PC-3 (cell line): ENCODE measurements around the gene LMLN. TPM values are rescaled to one million over a fixed set of nuclear protein-coding genes. Genes with fewer than 3 reads are reported as not detected.

Source experiments
- ATAC-seq: fragments of 200-7000 bp; cut with Tn5 transposase; 2 replicates; pipeline ENCODE4 v1.9.1; 2020; ENCODE audit warnings: mild to moderate bottlenecking, moderate library complexity
- BruUV-seq: library from RNA; stranded (reverse); fragments of 400-500 nt; replicated peaks from 2 replicates; lab custom pipeline; 2021; lab: Mats Ljungman, UMichigan
- CTCF ChIA-PET: fragments of 300-600 bp; sonication (Branson Sonifier 250); formaldehyde crosslinking; loops from one replicate; lab custom pipeline; 2022; ENCODE audit warnings: antibody characterized with exemption; lab: Charles Lee
- POLR2A ChIA-PET: fragments of 300-600 bp; sonication (Branson Sonifier 250); formaldehyde crosslinking; loops from one replicate; lab custom pipeline; 2022; ENCODE audit warnings: antibody characterized with exemption; ENCODE audit not compliant: unreplicated experiment; lab: Charles Lee
- DNase-seq: peaks from one replicate; pipeline ENCODE4 v3.0.0-alpha.2; 2015
- H2AFZ ChIP-seq: fragments of 300-600 bp; sonication (generic); 2 replicates; pipeline ENCODE4 v1.6.0; 2016; ENCODE audit warnings: antibody characterized with exemption, low read length
- H3F3A ChIP-seq: fragments of 300-600 bp; sonication (generic); one replicate; pipeline ENCODE4 v1.6.0; 2017; ENCODE audit warnings: antibody characterized with exemption, low read length, control low read depth, mild to moderate bottlenecking; ENCODE audit not compliant: unreplicated experiment
- H3K27ac ChIP-seq: fragments of 300-600 bp; sonication (generic); 2 replicates; pipeline ENCODE4 v1.5.1; 2016; ENCODE audit warnings: mild to moderate bottlenecking, low read length
- H3K27me3 ChIP-seq: fragments of 300-600 bp; sonication (generic); 2 replicates; pipeline ENCODE4 v1.6.1; 2016; ENCODE audit warnings: low read length, mixed read lengths
- H3K36me3 ChIP-seq: fragments of 300-600 bp; sonication (generic); 2 replicates; pipeline ENCODE4 v1.6.1; 2016; ENCODE audit warnings: low read depth, mixed run types, low read length, mixed read lengths
- H3K4me1 ChIP-seq: fragments of 300-600 bp; sonication (generic); 2 replicates; pipeline ENCODE4 v1.5.1; 2016; ENCODE audit warnings: low read length; ENCODE audit not compliant: insufficient read depth
- H3K4me2 ChIP-seq: fragments of 300-600 bp; sonication (generic); 2 replicates; pipeline ENCODE4 v1.6.0; 2016; ENCODE audit warnings: low read length
- H3K4me3 ChIP-seq: fragments of 300-600 bp; sonication (generic); 2 replicates; pipeline ENCODE4 v1.5.1; 2016; ENCODE audit warnings: mild to moderate bottlenecking, low read length, mixed read lengths
- H3K79me2 ChIP-seq: fragments of 300-600 bp; sonication (generic); 2 replicates; pipeline ENCODE4 v1.6.1; 2017; ENCODE audit warnings: low read length, mixed read lengths
- H3K9ac ChIP-seq: fragments of 300-600 bp; sonication (generic); 2 replicates; pipeline ENCODE4 v1.6.0; 2016; ENCODE audit warnings: mild to moderate bottlenecking, low read length
- H3K9me2 ChIP-seq: fragments of 300-600 bp; sonication (generic); replicated peaks from 2 replicates; pipeline ENCODE4 v1.6.1; 2016; ENCODE audit warnings: mixed run types, low read length, mixed read lengths
- H3K9me3 ChIP-seq: fragments of 300-600 bp; sonication (generic); 2 replicates; pipeline ENCODE4 v1.6.1; 2016; ENCODE audit warnings: low read length, mixed read lengths
- H4K20me1 ChIP-seq: fragments of 300-600 bp; sonication (generic); 2 replicates; pipeline ENCODE4 v1.6.1; 2016; ENCODE audit warnings: low read length, mixed read lengths
- CTCF ChIP-seq: fragments of 300-600 bp; sonication (generic); conservative IDR thresholded peaks from 2 replicates; pipeline ENCODE4 v1.5.1; 2017; ENCODE audit warnings: antibody characterized with exemption, low read depth, mild to moderate bottlenecking, low read length
- EZH2 ChIP-seq: fragments of 300-600 bp; sonication (generic); IDR thresholded peaks from one replicate; pipeline ENCODE4 v1.6.1; 2017; ENCODE audit warnings: antibody characterized with exemption, mild to moderate bottlenecking, low read length; ENCODE audit not compliant: unreplicated experiment
- EZH2phosphoT487 ChIP-seq: fragments of 300-600 bp; sonication (generic); IDR thresholded peaks from 2 replicates; pipeline ENCODE4 v1.6.1; 2018; ENCODE audit warnings: mild to moderate bottlenecking, antibody characterized with exemption, low read length, borderline replicate concordance
- intact Hi-C: fragments of 100-400 bp; cut with micrococcal nuclease; formaldehyde crosslinking; loops from 2 replicates; pipeline ENCODE4 v1.9.0; 2023
- total RNA-seq: library from RNA; depleted of rRNA; stranded (reverse); fragments of >200 nt; gene quantifications from 2 replicates; pipeline ENCODE4 v1.2.3, GENCODE V29; 2014

LMLN gene
- total RNA-seq, 1 experiment from 2014 or later, result 3.7 TPM

GRCh38 chr3:198019115-198019514 lies 59.1 kb downstream of the LMLN start:
- Histone ChIP-seq H3K4me1 (no peaks in the 10 kb centered on the region), H2AFZ (no peak overlapping the region), H3K4me2 (no peak overlapping the region), H3K27me3 (no peaks in the 10 kb centered on the region), H3K9me3 (no peaks in the 10 kb centered on the region), H3K36me3 (no peaks in the 10 kb centered on the region), H3K9me2 (no peaks in the 10 kb centered on the region), H3K4me3 (no peak overlapping the region), H4K20me1 (no peaks in the 10 kb centered on the region), H3F3A (no peaks in the 10 kb centered on the region), H3K79me2 (no peaks in the 10 kb centered on the region), H3K9ac (no peak overlapping the region), H3K27ac (no peak overlapping the region)
- DNase-seq, result no peak
- intact Hi-C loops, result no loop called here
- BruUV-seq, result no TSS peak
- no peak for TF ChIP-seq EZH2
- no peak for TF ChIP-seq EZH2phosphoT487
- TF ChIP-seq CTCF, result no peak
- ChIA-PET POLR2A (no interaction called here), CTCF (no interaction called here)
- ATAC-seq, result no peak

GRCh38 chr3:198021320-198021719 lies 61.3 kb downstream of the LMLN start:
- Histone ChIP-seq H3K36me3 (no peaks in the 10 kb centered on the region), H3K9me2 (no peaks in the 10 kb centered on the region), H3F3A (no peaks in the 10 kb centered on the region), H3K79me2 (no peaks in the 10 kb centered on the region), H4K20me1 (no peaks in the 10 kb centered on the region), H3K9me3 (no peaks in the 10 kb centered on the region), H3K9ac (no peak overlapping the region), H2AFZ (no peak overlapping the region), H3K4me1 (no peaks in the 10 kb centered on the region), H3K4me3 (no peak overlapping the region), H3K4me2 (no peak overlapping the region), H3K27ac (no peak overlapping the region), H3K27me3 (no peaks in the 10 kb centered on the region)
- ATAC-seq (no peak), DNase-seq (no peak)
- ChIA-PET POLR2A (no interaction called here), CTCF (no interaction called here)
- TF ChIP-seq CTCF (no peak), EZH2 (no peak), EZH2phosphoT487 (no peak)
- intact Hi-C loops, result loop anchor here (5.0 kb wide), 1 partner anchor 39 kb away; no protein-coding TSS in a partner anchor
- BruUV-seq, result no TSS peak

- H3K4me2 ChIP-seq, result no peak overlapping the region
- POLR2A ChIA-PET, result no interaction called here
- H3K9me3 ChIP-seq, result no peaks in the 10 kb centered on the region
- H3K27ac ChIP-seq, result no peak overlapping the region
- no peaks in the 10 kb centered on the region for H3K9me2 ChIP-seq
- no peaks in the 10 kb centered on the region for H4K20me1 ChIP-seq
- H3K4me3 ChIP-seq, result no peak overlapping the region
- H3K27me3 ChIP-seq, result no peaks in the 10 kb centered on the region
- H3K36me3 ChIP-seq, result no peaks in the 10 kb centered on the region
- ATAC-seq (no peak), DNase-seq (no peak)
- no peaks in the 10 kb centered on the region for H3K79me2 ChIP-seq
- H3F3A ChIP-seq, result no peaks in the 10 kb centered on the region
- H2AFZ ChIP-seq, result no peak overlapping the region
- TF ChIP-seq EZH2, result no peak
- CTCF ChIA-PET, result no interaction called here
- no peaks in the 10 kb centered on the region for H3K4me1 ChIP-seq
- BruUV-seq, result no TSS peak
- H3K9ac ChIP-seq, result no peak overlapping the region
- intact Hi-C loops, result loop anchor here (5.0 kb wide), 1 partner anchor 40 kb away; no protein-coding TSS in a partner anchor
These were observed 62.6 kb downstream of the LMLN start for GRCh38 chr3:198022604-198023003.
